DMS 273 treated with DMSO at 0.1 percent for 48 hours (cell line): Measurements from ENCODE around the gene PCNA.
"Not testable (repeated sequence)": the region's sequence is repeated elsewhere in the genome, so short reads cannot be mapped to it uniquely, and the experiment has no call there.

Experiments used
- DNase-seq: peaks from one replicate; lab custom pipeline; 2025; lab: John Stamatoyannopoulos, UW

PCNA gene

GRCh38 chr20:5141615-5142014 lies 21.9 kb upstream of the PCNA start:
- DNase-seq, result no peak

GRCh38 chr20:5140195-5140594 lies 20.4 kb upstream of the PCNA start:
- no peak for DNase-seq

GRCh38 chr20:5136096-5136495 lies 16.3 kb upstream of the PCNA start:
- no peak for DNase-seq

GRCh38 chr20:5135363-5136012 lies 15.7 kb upstream of the PCNA start:
- DNase-seq, result no peak

GRCh38 chr20:5133998-5134397 lies 14.2 kb upstream of the PCNA start:
- no peak for DNase-seq

GRCh38 chr20:5131502-5131901 lies 11.7 kb upstream of the PCNA start:
- DNase-seq, result no peak

GRCh38 chr20:5128886-5129285 lies 9.1 kb upstream of the PCNA start:
- no peak for DNase-seq

GRCh38 chr20:5127859-5128424 lies 8.2 kb upstream of the PCNA start:
- no peak for DNase-seq

- DNase-seq, result no peak
Measured at GRCh38 chr20:5127204-5127858, 7.6 kb upstream of the PCNA start.

GRCh38 chr20:5126512-5127203 lies 6.9 kb upstream of the PCNA start, which contains the start of gene CDS2:
Gene CDS2, plus strand, starts transcription at chr20:5127008. Its CDS starts 85 bp downstream, at chr20:5127093.
- peak; percentile 97 for DNase-seq

- DNase-seq, result no peak
Measured at GRCh38 chr20:5122873-5123260, 3.1 kb upstream of the PCNA start.

GRCh38 chr20:5120185-5120476 lies 373 bp upstream of the PCNA start:
- no peak for DNase-seq

- DNase-seq, result no peak
Measured at GRCh38 chr20:5119143-5119434, 669 bp downstream of the PCNA start.

GRCh38 chr20:5118220-5119142 lies 1.3 kb downstream of the PCNA start:
- DNase-seq, result no peak

GRCh38 chr20:5116875-5117274 lies 2.9 kb downstream of the PCNA start:
- DNase-seq, result no peak

- no peak for DNase-seq
Measured at GRCh38 chr20:5114403-5114802, 5.4 kb downstream of the PCNA start.

- no peak for DNase-seq
Measured at GRCh38 chr20:5113615-5113986, 6.2 kb downstream of the PCNA start.

- no peak for DNase-seq
Measured at GRCh38 chr20:5109276-5109675, 10.5 kb downstream of the PCNA start.

GRCh38 chr20:5104479-5104878 lies 15.3 kb downstream of the PCNA start:
- no peak for DNase-seq

GRCh38 chr20:5100684-5101347 lies 18.9 kb downstream of the PCNA start:
- DNase-seq, result no peak

GRCh38 chr20:5099909-5100308 lies 19.8 kb downstream of the PCNA start:
- not testable (repeated sequence) for DNase-seq

GRCh38 chr20:5099009-5099408 lies 20.7 kb downstream of the PCNA start:
- DNase-seq, result not testable (repeated sequence)
